HG03460 (cell line): ENCODE data around the gene SCAANT1.
A peak's percentile ranks its signal among the peaks of the same experiment; 100 is the strongest.

Source experiments
- ATAC-seq: cut with Tn5 transposase; IDR thresholded peaks from one replicate; pipeline ENCODE4 v1.9.1; 2021; ENCODE audit not compliant: unreplicated experiment

The SCAANT1 gene

DNA sequence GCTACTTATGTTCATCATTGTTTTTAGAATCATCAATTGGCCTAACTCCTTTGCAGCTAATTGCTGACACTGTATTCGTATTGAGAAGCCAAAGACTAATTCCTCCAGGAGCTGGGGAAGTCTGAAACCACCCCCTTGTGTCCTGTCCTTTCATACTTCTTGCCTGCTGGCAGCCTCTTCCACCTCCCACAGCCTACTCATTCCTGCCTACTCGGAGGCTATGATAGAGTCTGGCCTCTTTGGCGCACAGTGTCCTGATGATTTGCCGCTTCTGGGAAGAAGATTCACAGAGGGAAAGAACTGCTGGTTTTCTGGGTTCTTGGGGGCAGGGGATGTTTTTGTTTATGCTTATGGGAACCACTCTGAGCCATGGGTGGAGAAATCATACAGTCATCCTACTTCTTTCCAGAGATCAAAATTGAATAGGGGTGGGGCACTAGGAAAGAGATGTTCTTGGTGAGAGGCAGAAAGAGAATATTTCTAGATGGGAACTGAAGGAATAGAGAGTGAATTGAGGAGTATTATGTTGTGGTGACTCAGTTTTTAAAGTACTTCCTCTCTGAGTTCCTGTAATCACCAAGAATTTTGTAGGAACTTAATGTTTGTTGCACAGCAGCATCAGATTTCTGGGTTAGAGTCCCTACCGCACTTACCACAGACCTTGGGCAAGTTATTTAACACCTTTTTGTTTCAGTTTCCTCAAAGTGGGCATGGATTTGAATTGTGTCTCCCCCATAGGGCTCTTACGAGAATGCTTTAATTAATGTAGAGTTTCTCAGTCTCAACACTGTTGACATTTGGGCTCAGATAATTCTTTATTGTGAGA, 22.1 kb upstream of the SCAANT1 start:
- no peak for ATAC-seq

DNA sequence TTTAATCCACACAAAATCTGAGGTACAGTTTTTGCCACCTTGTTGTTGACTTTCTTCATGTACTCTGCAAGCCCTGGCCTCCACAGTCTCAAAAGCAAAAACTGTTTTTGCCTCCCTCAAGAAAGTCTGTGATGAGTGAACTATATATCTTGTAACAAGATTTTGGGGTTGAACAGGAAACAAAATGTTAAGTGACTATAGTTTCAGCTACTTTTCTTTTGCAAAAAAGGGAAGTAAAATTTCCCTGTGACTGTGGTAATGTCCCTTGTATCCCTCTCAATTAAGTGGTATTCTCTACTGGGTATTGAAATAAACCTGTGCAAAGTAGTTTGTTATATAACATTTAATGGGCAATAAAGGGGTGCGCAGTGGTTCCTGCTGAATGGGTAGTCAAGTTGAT, 21.3 kb upstream of the SCAANT1 start:
- ATAC-seq: peak; percentile 63

DNA sequence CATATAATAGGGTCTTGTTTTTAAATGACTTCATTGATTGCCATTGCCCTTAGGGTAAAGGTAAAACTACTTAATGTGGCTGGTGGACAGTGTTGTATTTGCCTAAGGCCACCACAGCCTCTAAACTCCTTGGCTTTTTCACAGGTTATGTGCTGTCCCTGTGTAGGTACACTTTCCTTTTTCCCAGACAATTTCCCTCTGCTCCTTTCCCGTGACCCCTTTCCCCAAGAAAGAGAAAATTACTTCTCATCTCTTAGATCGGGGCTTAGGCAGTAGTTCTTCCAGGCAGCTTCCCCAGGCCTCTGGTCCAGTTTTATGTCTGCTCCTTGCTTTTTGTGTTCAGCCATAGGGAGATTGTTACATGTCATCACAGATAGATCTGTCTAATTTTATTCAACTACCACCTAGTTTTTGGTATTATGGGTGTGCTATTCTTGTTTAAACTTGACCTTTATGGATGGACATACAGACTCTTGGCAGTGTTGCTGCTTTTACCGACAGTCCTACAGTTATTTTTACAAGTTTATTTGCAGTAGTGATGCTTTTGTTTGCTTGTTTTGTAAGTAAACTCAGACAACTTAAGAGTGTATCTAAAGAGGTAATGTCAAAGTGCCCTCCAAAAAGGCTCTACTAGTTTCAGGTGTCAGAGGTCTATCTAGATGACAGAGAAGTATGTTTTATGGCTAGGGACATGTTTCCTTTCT, 20.5 kb upstream of the SCAANT1 start:
- ATAC-seq: no peak

DNA sequence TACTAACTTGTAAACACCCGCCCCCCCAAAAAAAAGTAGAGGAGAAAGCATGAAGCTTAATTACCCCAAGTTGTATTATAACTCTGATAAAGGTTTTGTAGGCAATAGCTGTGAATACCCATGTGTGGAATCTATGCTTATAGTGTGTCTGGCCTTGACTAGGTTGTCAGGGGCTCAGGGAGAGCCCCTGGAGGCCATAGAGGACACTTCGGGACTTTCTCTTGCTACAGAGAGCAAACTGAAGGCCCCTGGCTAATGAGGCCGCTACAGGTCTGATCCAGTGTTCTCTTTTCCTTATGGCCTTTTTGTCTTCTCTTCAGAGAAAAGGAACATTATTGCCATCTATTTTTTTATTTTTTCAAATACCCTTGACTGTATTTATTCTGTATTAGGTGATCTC, 19.1 kb upstream of the SCAANT1 start:
- no peak for ATAC-seq

DNA sequence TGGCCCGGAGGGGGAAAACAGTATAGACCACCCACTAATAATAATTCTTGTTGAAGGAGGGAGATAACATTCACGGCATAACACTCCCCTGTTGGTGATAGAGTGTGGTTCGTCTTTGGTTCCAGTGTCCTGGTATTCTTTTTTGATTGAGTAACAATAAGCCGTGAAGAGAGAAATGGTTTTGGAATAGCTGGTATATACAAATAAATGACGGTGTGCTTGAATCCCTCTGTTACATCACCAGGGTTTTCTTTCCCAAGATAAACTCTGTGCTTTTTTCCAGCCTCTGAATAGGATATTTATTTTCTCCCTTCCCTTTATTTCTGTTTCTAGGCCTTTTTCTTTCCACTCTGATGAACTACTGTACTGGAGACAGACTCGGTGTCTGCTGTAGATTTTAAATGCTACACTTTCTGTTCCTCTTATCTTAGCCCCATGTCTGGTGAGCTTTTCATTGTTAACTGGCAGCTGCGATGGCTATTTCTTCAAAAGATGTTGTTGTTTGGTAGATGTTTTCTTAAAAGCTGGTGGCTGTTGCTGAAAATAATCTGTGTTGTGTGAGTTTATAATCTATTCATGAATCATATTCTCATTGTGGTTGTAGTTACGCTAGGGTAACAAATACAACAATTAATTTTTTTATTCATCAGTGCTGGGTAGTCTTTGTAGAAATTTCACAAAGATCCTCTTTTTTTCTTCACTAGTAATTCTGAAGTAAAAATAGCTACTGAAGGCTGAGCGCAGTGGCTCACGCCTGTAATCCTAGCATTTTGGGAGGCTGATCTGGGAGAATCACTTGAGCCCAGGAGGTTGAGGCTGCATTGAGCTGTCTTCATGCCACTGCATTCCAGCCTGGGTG, 15.5 kb upstream of the SCAANT1 start:
- peak; percentile 67 for ATAC-seq

DNA sequence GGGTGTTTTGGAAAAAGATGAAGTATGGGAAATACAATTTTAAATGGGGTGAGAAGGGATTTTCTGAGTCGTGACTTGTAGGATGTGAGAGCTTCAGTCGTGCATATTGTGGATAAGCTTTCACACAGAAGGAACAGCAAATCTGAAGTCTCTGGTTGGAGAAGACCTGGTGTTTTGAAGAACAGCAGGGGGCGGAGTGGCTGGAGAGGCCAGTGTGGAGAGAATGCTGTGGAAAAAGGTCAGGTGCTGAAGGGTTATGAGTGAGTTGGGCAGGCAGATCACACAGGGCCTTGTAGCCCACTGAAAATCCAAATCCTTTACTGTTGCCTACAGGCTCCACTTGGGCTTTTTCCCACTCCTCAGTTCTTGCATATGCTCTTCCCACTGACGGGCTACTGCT, 14.1 kb upstream of the SCAANT1 start:
- ATAC-seq: no peak

DNA sequence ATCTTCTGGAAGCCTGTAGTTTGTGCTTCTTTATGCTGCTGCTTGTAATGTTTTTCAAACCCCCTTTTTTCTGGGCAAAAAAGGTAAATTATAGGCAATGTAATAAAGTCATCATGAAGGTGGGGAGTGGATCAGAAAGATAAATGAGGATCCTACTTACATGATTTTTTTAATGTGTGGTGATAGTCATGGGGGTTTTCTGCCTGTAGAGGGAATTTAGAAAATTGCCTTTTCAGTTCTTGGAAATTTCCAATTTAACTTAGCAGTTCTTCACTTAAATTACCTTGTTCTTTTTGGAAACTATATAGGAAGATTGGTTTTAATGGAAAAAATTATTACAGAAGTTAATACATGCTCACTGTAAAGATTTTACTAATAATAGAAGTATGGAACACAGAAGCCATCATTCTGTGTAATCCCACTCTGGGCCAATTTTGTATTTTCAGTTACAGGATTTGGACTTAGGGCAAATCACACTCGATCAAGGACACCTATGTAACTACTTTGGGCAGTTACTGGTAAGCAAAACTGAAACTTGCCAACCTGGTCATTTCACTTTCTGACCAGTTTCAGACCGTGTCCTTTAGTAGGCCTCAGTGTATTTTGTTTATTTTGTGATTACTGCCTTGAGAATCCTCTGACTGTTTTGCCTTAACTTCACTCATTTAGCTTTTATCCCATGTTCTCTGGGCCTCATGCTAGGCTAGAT, 10.5 kb upstream of the SCAANT1 start:
- ATAC-seq: no peak

DNA sequence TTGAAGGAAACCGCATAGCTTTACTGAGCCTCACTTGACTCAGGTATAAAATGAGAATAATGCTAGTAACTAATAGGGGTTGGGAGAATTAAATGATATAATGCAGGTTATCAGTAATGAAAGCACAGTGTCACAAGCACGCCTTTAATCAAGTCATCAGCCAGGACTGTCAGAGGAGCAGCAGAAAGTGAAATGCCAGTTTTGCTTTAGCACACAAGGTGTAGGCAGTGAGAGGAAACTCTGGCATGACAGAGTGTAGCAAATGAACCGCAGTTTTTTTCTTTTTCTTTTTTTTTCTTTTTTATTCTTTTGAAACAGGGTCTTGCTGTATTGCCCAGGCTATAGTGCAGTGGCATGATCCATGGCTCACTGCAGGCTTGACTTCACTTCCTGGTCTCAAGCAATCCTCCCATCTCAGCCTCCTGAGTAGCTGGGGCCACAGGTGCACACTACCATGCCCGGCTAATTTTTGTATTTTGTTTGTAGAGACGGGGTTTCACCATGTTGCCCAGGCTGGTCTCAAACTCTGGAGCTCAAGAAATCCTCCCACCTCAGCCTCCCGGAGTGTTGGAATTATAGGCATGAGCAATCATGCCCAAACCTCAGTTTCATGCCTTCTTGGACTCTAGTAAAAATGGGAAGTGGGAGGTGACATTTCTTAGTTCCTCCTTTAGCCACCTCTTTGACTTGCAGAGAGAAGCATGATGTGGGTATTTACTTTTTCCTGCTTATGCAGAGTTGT, 9.7 kb upstream of the SCAANT1 start:
- peak; percentile 84 for ATAC-seq

DNA sequence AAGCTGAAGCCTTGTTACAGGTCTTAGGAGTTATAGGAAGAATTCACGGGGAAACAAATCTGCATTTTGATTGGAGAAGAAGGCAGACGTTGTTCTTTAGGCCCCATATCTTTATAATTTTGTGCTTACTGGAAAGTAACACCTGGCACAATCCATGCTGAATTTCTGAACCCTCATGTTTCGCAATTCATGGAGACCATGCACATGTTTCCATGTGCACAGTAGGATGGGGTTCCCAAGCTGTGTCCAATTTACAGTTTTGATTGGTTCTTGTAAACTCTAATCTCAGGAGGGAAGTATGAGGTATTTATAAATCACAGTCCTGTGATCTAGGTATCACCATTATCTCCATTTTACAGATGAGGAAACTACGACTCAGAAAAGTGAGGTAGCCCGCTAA, 7.8 kb upstream of the SCAANT1 start:
- ATAC-seq: no peak

DNA sequence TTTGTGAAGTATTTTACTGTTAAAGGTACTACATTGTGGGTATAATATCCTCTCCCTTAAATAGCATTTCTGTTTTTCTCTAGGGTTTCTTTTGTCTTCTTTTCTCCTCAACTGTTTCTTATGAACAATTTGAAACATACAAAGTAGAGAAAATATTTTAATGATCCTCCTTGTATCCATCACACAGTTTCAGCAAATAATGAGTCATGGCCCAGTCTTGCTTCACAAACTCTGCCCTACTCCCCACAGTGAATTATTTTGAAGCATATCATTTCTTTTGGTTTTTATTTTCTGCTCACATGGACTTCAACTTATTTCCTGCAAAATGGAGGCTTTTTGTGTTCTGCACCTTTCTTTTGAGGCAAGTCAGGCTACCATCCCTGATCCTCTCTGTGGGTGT, 6.1 kb upstream of the SCAANT1 start:
- no peak for ATAC-seq

DNA sequence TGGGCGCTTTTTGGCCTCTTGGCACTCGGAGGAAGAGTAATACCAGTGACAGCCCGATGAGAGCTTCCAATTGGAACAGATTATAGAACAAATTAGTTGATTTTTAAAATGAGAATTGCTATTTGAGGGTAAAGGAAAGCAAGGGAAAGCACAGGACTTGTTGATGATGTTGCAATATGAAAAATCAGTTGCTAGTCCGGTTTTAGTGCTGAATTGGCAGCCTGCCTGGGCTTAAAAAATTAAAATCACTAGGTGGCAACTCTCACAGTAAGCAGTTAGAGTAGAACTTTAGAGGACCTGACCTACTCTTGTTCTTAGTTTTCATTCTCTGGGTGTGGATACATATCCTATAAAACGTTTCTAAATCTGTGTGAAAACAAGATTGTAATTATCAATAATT, 2.1 kb upstream of the SCAANT1 start:
- ATAC-seq: no peak

DNA sequence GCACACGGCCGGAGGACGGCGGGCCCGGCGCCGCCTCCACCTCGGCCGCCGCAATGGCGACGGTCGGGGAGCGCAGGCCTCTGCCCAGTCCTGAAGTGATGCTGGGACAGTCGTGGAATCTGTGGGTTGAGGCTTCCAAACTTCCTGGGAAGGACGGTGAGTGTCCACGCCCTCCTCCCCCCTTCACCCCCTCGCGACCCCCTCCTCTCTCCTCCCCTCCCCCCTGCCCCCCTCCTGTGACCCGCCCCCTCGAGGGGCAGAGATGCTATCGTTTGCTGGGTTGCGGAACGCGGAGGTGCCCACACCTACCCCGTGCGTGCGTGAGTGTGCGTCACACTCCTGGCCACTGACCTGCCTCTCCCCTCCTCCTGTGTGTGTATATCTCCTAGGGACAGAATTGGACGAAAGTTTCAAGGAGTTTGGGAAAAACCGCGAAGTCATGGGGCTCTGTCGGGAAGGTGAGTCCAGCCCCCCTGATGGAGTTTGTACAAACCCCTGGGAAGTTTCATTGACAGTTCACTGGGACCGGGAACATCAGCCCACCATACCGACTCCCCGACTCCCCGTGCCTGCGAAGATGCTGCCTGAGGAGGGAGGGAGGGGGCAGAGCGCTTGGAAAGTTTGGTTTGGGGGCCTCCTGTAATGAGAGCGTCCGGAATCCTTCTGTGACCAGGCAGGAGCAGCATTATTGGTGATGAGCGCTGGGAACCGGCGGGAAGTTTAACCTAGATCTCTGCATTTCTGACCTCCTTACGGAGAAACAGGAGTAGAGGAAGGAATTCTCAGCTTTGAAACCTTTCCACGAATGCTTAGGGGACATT, 795 bp upstream of the SCAANT1 start:
- ATAC-seq: no peak

DNA sequence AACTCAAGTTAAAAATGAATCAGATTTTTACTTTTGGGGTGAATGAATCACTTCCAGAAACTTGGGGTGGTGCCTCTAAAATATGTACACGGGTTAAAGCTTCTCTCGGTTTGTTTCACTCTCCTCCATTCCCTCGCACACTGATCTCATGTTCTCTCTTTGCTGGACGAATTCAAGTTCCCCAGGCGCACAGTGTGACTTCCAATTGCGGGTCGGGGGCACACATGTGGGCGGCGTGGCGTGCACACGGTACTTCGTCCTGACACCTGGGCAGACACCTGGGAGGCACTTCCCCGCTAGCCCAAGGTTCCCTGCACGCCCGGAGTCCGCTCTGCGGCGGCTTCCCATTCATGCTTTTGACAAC, 692 bp downstream of the SCAANT1 start:
- ATAC-seq: peak; percentile 15

DNA sequence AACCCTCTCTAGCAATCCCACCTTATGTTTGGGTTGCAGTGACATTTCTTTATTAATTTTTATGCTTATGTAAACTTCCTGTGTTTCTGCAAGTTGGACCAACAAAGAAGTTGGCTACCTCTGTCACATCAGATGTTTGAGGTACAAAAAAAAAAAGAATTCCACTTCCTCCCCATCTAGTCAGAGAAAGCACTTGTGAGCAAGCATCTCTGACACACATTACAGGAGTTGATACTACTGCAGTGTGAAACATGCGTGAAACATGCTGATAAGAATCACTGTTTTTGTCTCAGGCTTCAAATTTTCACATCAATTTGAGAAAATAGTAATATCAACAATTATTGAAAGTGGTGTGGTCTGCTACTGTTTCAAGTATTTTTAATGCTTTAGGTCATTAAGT, 1.3 kb downstream of the SCAANT1 start:
- ATAC-seq: no peak

DNA sequence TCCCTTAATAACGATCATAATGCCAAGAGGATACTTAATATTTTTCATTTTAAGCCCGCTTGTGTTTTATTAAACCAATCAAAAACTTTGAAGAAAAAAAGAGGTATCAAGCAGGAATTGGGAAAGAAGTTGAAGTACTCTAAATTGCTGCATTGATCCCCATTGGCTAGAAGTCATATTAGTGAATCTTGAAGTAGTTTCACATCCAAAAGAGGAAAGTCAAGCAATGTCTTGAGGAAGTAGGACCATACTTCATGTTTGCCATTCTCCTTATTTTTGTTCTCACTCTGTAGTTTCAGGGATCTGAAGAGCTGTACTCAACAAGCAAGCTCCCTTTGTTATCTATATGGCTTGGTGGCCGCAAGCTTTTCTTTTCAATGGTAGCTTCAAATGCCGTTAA, 2.2 kb downstream of the SCAANT1 start:
- no peak for ATAC-seq

DNA sequence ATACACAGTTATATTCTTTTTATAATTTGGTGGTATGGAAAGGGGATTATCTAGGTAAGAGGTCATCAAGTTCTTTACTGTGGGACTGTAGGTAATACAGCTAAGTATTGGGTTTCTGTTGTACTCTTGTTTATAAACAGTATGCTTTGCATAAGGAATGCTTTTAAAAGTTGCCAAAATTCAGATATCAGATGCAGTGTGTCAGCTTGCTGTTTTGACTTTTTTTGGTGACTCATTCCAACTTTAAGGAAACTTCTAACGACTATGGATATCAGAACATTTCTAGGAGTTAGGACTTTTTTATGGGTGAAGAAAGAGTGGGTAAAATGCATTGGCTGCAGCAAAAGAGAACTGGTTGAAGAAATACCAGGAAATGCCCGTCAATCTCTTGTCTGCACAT, 2.8 kb downstream of the SCAANT1 start:
- ATAC-seq: no peak

DNA sequence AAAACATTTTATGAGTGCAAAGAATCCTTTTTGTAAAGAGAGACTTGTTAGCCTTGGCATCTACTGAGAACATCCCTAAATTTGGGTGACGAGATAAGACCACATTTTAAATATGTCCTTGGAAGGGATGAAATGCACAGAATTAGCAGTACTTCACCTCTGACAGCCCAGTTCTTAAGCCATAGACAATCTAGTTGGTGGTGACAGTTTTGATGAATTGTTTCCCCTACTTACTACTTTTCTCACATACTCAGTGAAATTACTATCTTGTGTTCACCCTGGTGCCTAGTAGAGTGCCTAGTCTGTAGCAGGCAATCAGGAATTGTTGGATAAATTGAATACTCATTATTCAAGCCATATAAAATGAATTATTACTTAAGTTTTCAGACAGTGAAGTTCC, 3.4 kb downstream of the SCAANT1 start:
- ATAC-seq: no peak

DNA sequence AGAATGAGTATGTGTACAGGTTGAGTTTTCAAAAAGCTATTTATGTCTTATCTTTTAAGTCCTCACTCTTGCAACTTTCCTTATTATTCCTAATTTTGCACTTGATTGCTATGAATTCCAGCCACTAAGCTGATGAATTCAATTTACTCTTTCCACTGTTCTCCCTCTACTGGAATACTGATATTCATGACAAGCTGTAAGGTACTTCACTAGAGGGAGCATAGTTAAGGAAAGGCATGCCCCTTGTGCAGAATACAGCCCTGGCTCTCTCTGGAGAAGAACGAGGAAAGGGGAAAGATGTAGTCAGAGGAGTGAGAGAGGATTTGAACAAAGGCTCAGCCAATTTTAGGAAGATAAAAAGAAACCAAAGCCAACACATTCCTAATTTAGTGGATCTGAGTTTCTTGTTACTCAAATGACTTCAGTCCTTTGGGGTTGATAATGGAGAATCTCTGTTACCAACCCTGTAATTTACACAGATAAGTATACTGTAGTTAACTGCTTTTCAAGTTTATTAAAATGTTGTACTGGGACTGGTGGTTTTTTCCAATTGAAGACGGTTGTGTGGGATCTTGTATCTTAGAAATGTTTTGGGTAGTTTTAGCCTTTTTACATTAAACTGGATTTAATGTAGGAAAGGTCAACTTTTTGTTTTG, 4.0 kb downstream of the SCAANT1 start:
- ATAC-seq: no peak
